ENCODE measurements around the gene NR1H2. TPM values are rescaled to one million over a fixed set of nuclear protein-coding genes. Genes with fewer than 3 reads are reported as not detected.

The NR1H2 gene
- total and polyA plus RNA-seq, 2 experiments from 2014 or later, result 41.4 to 55.9 TPM

DNA sequence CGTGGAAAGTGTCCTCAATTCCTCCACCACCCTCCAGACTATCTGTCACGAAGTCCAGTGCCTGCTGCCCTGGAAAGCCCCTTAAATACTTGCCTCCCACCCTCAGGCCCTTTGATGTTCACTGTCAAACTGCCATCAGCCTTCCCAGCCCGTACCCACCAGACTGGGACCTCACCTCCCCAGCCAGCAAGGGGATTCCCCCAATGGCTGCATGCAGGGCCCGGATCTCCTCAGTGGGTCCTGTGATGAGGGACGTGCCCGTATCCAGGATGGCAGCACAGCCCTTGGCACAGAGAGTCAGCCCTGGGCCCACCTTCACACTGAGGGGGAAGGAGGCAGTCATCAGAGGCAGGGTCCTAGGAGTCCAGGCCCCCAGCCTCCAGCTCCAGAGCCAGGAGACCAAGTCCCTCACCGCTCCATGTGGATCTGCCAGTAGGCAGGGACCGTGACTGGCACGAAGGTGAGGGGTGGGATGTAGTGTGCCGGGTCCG lies 16.9 kb upstream of the NR1H2 start:
- Histone ChIP-seq H2AFZ (no peak overlapping the region), H3K4me3 (no peak overlapping the region), H3K9me3 (ENCODE audit: low read depth) (no peaks in the 10 kb centered on the region), H3K36me3 (replicated peaks; ENCODE audit: insufficient read depth, low read depth) (no peaks in the 10 kb centered on the region), H3K4me2 (no peak overlapping the region), H4K20me1 (ENCODE audit: insufficient read depth, poor library complexity, severe bottlenecking) (no peaks in the 10 kb centered on the region), H3K9me2 (replicated peaks; ENCODE audit: insufficient read depth) (no peaks in the 10 kb centered on the region), H3K4me1 (ENCODE audit: insufficient read depth) (no peaks in the 10 kb centered on the region), H3K27ac (no peak overlapping the region), H3K79me2 (no peaks in the 10 kb centered on the region), H3K27me3 (no peaks in the 10 kb centered on the region)
- TF ChIP-seq, protein P1, sequence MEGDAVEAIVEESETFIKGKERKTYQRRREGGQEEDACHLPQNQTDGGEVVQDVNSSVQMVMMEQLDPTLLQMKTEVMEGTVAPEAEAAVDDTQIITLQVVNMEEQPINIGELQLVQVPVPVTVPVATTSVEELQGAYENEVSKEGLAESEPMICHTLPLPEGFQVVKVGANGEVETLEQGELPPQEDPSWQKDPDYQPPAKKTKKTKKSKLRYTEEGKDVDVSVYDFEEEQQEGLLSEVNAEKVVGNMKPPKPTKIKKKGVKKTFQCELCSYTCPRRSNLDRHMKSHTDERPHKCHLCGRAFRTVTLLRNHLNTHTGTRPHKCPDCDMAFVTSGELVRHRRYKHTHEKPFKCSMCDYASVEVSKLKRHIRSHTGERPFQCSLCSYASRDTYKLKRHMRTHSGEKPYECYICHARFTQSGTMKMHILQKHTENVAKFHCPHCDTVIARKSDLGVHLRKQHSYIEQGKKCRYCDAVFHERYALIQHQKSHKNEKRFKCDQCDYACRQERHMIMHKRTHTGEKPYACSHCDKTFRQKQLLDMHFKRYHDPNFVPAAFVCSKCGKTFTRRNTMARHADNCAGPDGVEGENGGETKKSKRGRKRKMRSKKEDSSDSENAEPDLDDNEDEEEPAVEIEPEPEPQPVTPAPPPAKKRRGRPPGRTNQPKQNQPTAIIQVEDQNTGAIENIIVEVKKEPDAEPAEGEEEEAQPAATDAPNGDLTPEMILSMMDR (IDR thresholded peaks at IDR 0.05; ENCODE audit: poor library complexity), result no peak
- TF ChIP-seq EZH2 (IDR thresholded peaks at IDR 0.05; ENCODE audit: borderline replicate concordance) (no peak), EZH2phosphoT487 (IDR thresholded peaks at IDR 0.05; ENCODE audit: low read depth, severe bottlenecking, unreplicated experiment) (no peak)
- 92% methylated on average over 11 of the region's 11 CpGs for WGBS (ENCODE audit: low lambda C conversion rate, missing lambda C conversion rate)
- DNase-seq (ENCODE audit: low spot score), result no peak

DNA sequence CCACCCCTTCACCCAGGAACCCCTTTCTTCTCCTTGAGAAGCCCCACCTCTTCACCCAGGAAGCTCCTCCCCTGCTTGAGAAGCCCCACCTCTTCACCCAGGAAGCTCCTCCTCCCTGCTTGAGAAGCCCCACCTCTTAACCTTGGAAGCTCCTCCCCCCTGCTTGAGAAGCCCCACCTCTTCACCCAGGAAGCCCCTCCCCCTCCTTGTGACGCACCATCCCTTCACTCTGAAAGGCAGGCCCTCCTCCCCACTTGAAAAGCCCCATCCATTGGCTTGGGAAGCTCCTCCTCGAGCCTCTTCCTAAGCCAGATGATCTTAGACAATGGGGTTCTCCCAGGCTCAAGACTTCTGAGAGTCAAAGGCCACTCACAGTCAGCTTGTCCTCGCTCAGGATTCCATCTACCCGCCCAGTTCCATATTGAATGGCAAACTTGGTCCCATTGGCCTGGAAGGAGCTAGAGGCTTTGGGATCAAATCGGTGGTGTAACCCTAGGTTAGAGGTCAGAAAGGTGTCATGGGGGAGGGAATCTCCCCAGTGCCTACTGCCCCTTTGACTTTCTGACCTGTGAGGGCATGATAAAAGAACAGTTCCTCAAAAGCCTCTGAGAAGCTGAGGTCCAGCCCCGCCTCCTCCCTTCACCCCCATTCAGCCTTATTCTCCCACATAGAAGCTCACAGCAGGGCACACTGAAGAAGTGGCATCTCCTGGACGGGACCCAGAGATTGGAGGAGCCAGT lies 14.8 kb upstream of the NR1H2 start:
- Histone ChIP-seq H3K36me3 (replicated peaks; ENCODE audit: insufficient read depth, low read depth) (no peaks in the 10 kb centered on the region), H3K27ac (no peak overlapping the region)

DNA sequence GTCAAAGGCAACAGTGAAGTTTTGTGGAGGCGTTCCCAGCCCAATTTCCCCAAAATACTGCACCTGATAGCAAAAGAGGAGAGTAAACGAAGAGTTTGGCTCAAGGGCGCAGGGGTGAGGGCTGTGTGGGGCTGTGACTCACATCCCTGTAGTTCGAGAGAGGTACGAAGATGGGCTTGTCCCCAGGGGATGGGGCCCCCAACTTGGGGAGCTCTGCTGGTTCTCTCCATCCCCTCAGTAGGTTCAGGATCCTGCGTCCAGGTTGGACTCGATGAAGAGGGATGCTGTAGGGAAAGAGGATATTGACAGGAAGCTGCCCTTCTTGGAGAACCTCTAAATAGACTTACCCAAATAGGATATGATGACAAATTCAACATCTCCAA lies 14.2 kb upstream of the NR1H2 start:
- Histone ChIP-seq H4K20me1 (ENCODE audit: insufficient read depth, poor library complexity, severe bottlenecking) (no peaks in the 10 kb centered on the region), H3K36me3 (replicated peaks; ENCODE audit: insufficient read depth, low read depth) (no peaks in the 10 kb centered on the region), H3K27ac (no peak overlapping the region), H3K4me2 (no peak overlapping the region), H3K79me2 (no peaks in the 10 kb centered on the region), H3K9me3 (ENCODE audit: low read depth) (no peaks in the 10 kb centered on the region), H2AFZ (no peak overlapping the region), H3K9me2 (replicated peaks; ENCODE audit: insufficient read depth) (no peaks in the 10 kb centered on the region), H3K27me3 (no peaks in the 10 kb centered on the region), H3K4me1 (ENCODE audit: insufficient read depth) (no peaks in the 10 kb centered on the region), H3K4me3 (no peak overlapping the region)
- WGBS (ENCODE audit: low lambda C conversion rate, missing lambda C conversion rate), result 81% methylated on average over 7 of the region's 7 CpGs
- no peak for TF ChIP-seq EZH2phosphoT487 (IDR thresholded peaks at IDR 0.05; ENCODE audit: low read depth, severe bottlenecking, unreplicated experiment)
- TF ChIP-seq, protein P1 (IDR thresholded peaks at IDR 0.05; ENCODE audit: poor library complexity), result no peak
- TF ChIP-seq EZH2 (IDR thresholded peaks at IDR 0.05; ENCODE audit: borderline replicate concordance), result no peak
- no peak for DNase-seq (ENCODE audit: low spot score)

More for the DNA sequence above, 14.8 kb upstream of the NR1H2 start:
- Histone ChIP-seq H3K79me2 (no peaks in the 10 kb centered on the region), H3K4me2 (no peak overlapping the region), H3K4me3 (no peak overlapping the region), H4K20me1 (ENCODE audit: insufficient read depth, poor library complexity, severe bottlenecking) (no peaks in the 10 kb centered on the region), H3K9me2 (replicated peaks; ENCODE audit: insufficient read depth) (no peaks in the 10 kb centered on the region), H3K4me1 (ENCODE audit: insufficient read depth) (no peaks in the 10 kb centered on the region), H3K9me3 (ENCODE audit: low read depth) (no peaks in the 10 kb centered on the region), H3K27me3 (no peaks in the 10 kb centered on the region), H2AFZ (no peak overlapping the region)
- TF ChIP-seq, protein P1 (IDR thresholded peaks at IDR 0.05; ENCODE audit: poor library complexity), result no peak
- TF ChIP-seq EZH2 (IDR thresholded peaks at IDR 0.05; ENCODE audit: borderline replicate concordance) (no peak), EZH2phosphoT487 (IDR thresholded peaks at IDR 0.05; ENCODE audit: low read depth, severe bottlenecking, unreplicated experiment) (no peak)
- no peak for DNase-seq (ENCODE audit: low spot score)
- WGBS (ENCODE audit: low lambda C conversion rate, missing lambda C conversion rate), result 94% methylated on average over 7 of the region's 7 CpGs
